HG02840 (cell line): Measurements from ENCODE around the gene MGMT.

Experiments used
- ATAC-seq: cut with Tn5 transposase; IDR thresholded peaks from one replicate; pipeline ENCODE4 v1.9.1; 2021; ENCODE audit warnings: mild to moderate bottlenecking, moderate library complexity, moderate number of reproducible peaks; ENCODE audit not compliant: unreplicated experiment, low FRiP score

Gene MGMT

GRCh38 chr10:129702605-129703004, 235.6 kb downstream of the MGMT start:
- no peak for ATAC-seq

GRCh38 chr10:129703287-129704137, 236.5 kb downstream of the MGMT start:
- ATAC-seq, result no peak

- no peak for ATAC-seq
Measured at GRCh38 chr10:129704225-129704624, 237.2 kb downstream of the MGMT start.

DNA sequence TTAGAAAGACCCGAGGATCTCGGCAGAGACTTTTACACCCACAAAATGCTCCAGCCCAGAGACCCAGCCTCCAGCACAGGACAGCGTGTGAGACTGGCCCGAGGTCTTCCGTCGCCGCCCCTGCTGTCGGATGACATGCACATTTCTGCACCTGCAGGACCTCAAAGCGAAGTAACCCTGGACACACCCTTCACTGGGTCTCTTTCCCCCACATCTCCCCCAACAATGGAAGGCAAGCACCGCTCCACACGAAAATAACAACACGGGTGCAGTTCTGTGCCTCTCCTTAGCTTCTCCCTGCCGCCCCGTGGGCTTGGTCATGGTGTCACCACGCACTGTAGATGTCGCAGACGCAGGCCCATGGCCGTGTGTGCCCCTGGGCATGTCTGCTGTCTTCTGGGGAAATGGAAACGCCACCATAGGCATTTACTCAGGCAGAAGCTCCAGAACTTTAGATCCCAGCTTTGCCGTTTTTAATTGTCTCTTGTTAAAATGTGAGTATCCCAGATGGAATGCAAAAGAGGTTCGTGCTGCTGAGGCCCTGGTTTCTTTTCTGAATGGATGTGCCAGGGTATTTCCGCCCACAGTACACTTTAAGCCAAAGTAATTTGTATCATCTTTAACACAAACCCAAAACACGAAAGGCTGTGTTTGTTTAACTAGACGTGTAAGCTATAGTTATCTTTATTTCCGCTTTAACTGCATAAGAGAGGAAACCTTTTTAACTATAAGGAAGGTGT, 237.9 kb downstream of the MGMT start:
- no peak for ATAC-seq

- ATAC-seq, result no peak
Measured at GRCh38 chr10:129705676-129706075, 238.6 kb downstream of the MGMT start.

DNA sequence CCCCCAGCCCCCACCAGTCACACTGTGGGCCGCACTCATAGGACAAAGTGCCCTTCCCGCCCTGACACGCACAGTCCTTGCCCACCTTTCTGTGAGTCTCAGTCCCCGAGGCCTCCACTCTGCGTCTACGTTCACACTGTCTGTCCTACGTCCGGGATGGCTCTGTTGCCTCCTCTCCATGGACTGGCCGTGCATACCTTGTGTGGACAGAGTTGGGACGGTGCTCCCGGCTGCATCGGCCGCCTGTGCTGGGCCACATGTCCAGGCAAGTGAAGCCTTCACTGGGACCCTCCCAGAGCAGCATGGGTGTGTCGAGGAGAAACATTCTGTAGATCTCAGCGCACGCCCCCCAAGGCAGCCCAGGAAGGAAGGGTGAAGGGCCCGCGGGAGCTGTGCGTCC, 239.0 kb downstream of the MGMT start:
- ATAC-seq, result no peak

DNA sequence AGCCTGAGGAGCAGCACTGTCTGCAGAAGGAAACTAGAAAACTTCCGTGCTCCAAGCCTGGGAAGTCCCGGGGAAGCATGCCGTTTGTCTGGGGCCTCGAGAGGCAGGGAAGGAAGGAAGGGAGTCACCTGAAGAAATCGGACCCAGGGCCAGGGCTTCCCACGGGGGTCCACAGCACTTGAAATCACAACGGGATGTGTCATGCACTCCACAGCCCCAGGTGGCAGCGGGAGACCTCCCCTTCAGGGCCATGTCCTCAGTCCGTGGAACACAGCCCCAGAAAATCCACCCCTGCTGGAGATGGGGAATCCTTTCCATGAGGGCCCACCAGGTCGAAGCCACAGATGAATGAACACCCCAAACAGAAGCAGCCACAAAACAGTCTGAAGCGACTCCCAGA, 239.5 kb downstream of the MGMT start:
- no peak for ATAC-seq

- ATAC-seq, result no peak
Measured at GRCh38 chr10:129707406-129708388, 240.7 kb downstream of the MGMT start.

GRCh38 chr10:129709101-129709500, 242.1 kb downstream of the MGMT start:
- ATAC-seq, result no peak

GRCh38 chr10:129709627-129710509, 242.8 kb downstream of the MGMT start:
- no peak for ATAC-seq

DNA sequence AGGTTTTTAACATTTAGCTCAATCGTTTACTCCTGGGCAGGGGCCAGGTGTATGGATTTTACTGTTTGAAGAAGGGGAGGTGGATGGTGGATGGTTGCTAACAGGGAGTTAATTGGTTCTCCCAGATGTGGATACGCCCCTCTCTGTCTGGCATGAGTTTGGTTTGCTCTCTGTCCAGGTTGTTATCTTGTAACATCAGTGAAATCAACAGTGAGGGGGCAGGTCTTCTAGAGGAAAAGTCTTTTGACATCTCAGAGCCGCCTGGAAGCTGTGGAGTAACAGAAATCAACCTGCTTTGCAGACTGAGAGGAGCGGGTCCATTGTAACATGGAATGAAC, 243.4 kb downstream of the MGMT start:
- ATAC-seq, result no peak

DNA sequence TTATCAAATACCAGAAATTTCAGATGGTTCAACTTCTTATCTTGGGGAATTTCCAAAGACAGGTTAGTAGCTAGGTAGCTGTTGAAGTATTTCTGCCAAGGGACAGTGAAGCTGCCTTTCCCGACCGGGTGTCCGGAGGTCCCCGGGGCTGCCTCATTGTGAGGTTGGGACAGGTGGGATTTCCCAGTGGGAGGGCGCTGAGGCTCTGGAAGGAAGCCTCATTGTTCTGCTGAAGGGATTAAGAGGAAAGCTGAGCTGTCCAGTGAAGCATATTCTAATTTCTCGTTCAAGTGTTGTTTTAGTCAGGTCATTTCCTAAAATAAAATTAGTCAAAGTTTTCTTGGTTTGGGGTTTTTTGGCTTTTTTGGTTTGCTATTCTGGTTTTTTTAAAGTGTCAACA, 244.2 kb downstream of the MGMT start:
- no peak for ATAC-seq

DNA sequence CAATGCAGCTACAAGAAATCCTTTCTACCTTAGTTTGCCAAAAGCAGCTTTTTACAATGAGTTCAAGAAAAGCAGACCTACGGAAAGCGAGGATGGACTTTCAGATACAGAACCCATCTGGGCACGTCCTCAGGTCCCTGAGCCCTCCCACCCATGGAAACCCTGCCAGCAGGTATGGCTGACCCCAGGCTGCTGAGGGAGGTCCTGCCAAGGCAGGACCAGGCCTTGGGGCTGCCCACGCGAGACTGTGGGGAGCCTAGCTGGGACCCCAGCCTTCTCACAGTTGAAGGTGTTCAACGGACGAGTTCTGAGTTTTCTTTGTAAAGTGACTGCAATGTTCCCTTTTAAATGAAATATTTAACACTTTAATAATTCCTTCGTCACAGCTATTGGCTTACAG, 245.0 kb downstream of the MGMT start:
- ATAC-seq, result no peak

DNA sequence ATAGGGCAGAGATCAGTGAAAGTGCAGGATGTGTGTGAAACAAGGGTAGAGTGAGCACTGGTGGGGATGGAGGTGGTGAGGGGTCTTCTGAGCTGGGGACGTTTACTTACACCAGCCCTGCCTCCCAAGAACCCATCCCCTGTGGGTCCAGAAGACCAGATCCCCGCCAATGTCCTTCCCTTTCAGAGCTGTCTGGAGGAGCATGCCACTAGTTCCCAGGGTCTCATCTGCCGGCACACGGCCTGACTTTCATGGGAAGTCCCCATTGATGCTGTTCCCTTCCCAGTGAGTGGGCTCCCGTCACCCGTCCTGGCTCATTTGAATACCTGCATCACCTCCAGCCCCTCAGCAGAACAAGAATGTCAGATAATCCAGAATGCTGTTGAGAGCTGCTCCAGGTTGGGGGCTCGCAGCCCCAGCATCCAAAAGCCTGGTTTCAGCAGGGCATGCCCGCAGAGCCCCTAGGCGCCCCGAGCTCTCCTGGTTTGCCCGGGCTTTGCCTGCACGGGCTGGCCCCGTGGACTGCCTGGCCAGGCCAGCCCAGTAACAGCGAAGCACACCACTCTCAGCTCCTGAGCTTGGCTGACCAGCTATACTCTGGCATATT, 246.7 kb downstream of the MGMT start:
- ATAC-seq, result no peak

DNA sequence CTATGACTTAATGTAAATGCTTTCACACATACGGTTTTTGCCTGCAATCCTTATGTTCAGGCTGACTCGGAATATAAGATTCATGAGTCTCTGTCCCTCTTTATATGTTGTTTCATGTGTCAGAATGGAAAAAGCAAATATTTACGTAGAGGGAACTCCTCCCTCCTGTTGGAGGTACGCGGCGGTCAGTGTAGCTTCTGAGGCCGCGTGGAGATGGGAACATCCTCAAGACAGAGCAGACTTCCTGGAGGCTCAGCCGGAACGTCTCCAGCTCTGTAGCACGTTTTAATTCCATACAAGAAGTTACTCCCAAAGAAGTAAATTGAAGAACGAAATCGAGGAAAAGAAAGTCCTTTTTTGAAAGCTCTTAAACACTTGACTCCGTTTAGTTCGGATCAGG, 248.8 kb downstream of the MGMT start:
- ATAC-seq, result no peak

DNA sequence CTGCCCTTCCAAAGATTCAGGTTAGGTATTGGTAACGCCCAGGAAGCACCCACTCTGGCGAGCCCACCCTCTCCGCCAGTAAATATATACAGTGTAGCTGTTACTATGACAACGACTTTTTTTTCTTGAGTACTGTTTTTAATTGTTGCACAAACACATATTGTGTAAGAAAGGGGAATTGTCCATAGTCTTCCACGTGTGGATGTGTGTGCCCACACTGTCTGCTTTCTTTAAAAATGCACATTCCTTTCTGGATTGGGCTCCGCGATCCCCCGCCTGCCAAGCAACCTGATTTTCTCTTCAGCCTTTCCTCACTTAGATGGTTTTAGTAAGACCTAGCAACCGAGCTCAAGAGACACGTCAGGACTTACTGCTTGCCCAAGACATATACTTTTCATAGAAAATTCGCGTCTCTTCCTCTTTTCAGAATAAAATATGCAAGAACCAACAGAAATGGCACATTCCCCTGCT, 249.2 kb downstream of the MGMT start:
- ATAC-seq, result no peak

GRCh38 chr10:129716881-129717280, 249.8 kb downstream of the MGMT start:
- ATAC-seq, result no peak

GRCh38 chr10:129717816-129718547, 250.9 kb downstream of the MGMT start:
- ATAC-seq, result no peak
